WTC11 (cell line): ENCODE data around the gene ATP2B3. TPM values are rescaled to one million over a fixed set of nuclear protein-coding genes. Genes with fewer than 3 reads are reported as not detected.

Experiments used
- ATAC-seq: fragments of 200-7000 bp; cut with Tn5 transposase; 2 replicates; pipeline ENCODE4 v1.10.0; 2021; ENCODE audit warnings: mild to moderate bottlenecking, moderate library complexity
- CTCF ChIA-PET: fragments of 300-600 bp; sonication (Branson Sonifier 250); formaldehyde crosslinking; loops from one replicate; lab custom pipeline; 2021; ENCODE audit warnings: antibody characterized with exemption; lab: Charles Lee
- POLR2A ChIA-PET: fragments of 350-600 bp; sonication (Branson Sonifier 250); formaldehyde crosslinking; loops from one replicate; lab custom pipeline; 2021; ENCODE audit warnings: antibody characterized with exemption; lab: Charles Lee
- DNase-seq: peaks from one replicate; pipeline ENCODE4 v3.0.0; 2021; ENCODE audit warnings: low spot score
- H3K27ac Mint-ChIP-seq: 2 replicates; pipeline ENCODE4 v1.8.0; 2021; ENCODE audit warnings: mixed read lengths
- H3K27me3 Mint-ChIP-seq: 2 replicates; pipeline ENCODE4 v1.8.0; 2021; ENCODE audit warnings: low read depth, mild to moderate bottlenecking, moderate library complexity, mixed read lengths
- H3K36me3 Mint-ChIP-seq: 2 replicates; pipeline ENCODE4 v1.8.0; 2021; ENCODE audit warnings: mixed read lengths
- H3K4me1 Mint-ChIP-seq: 2 replicates; pipeline ENCODE4 v1.8.0; 2022; ENCODE audit warnings: mixed read lengths
- H3K4me3 Mint-ChIP-seq: 2 replicates; pipeline ENCODE4 v1.8.0; 2021; ENCODE audit warnings: mild to moderate bottlenecking, moderate library complexity, mixed read lengths
- H3K9me3 Mint-ChIP-seq: 2 replicates; pipeline ENCODE4 v1.8.0; 2021; ENCODE audit warnings: mixed read lengths
- ELF4 ChIP-seq: sonication (generic); formaldehyde crosslinking; IDR thresholded peaks from 2 replicates; pipeline ENCODE4 v1.8.1; 2022; ENCODE audit warnings: low read depth, mild to moderate bottlenecking, moderate library complexity, missing genetic modification reagents
- FOXJ3 ChIP-seq: sonication (generic); formaldehyde crosslinking; IDR thresholded peaks from 2 replicates; pipeline ENCODE4 v1.9.0; 2021; ENCODE audit warnings: missing genetic modification reagents, mild to moderate bottlenecking, borderline replicate concordance
- GTF2I ChIP-seq: fragments of 250-450 bp; sonication (Bioruptor Pico); conservative IDR thresholded peaks from 2 replicates; pipeline ENCODE4 v1.4.0; 2021; ENCODE audit warnings: mild to moderate bottlenecking
- IRF2 ChIP-seq: sonication (generic); formaldehyde crosslinking; IDR thresholded peaks from 2 replicates; pipeline ENCODE4 v1.8.0; 2022; ENCODE audit warnings: low read depth, missing genetic modification reagents, borderline replicate concordance
- NFYB ChIP-seq: sonication (generic); formaldehyde crosslinking; conservative IDR thresholded peaks from 2 replicates; pipeline ENCODE4 v1.8.0; 2022; ENCODE audit warnings: low read depth, missing genetic modification reagents
- PRRX2 ChIP-seq: fragments of 250-450 bp; sonication (Bioruptor Pico); IDR thresholded peaks from 2 replicates; pipeline ENCODE4 v1.8.0; 2021; ENCODE audit warnings: mild to moderate bottlenecking
- SMAD4 ChIP-seq: sonication (generic); formaldehyde crosslinking; IDR thresholded peaks from 2 replicates; pipeline ENCODE4 v1.8.0; 2022; ENCODE audit warnings: mild to moderate bottlenecking, missing genetic modification reagents
- TCF7 ChIP-seq: sonication (generic); formaldehyde crosslinking; IDR thresholded peaks from 2 replicates; pipeline ENCODE4 v1.8.0; 2022; ENCODE audit warnings: mild to moderate bottlenecking, low read depth, missing genetic modification reagents, moderate library complexity
- TEAD4 ChIP-seq: sonication (generic); formaldehyde crosslinking; IDR thresholded peaks from 2 replicates; pipeline ENCODE4 v1.8.0; 2022; ENCODE audit warnings: mild to moderate bottlenecking, missing genetic modification reagents
- ZNF423 ChIP-seq: fragments of 250-450 bp; sonication (Bioruptor Pico); IDR thresholded peaks from 2 replicates; pipeline ENCODE4 v2.1.2; 2022; ENCODE audit warnings: mild to moderate bottlenecking, moderate library complexity
- ZNF671 ChIP-seq: fragments of 250-450 bp; sonication (Bioruptor Pico); IDR thresholded peaks from 2 replicates; pipeline ENCODE4 v1.8.0; 2021; ENCODE audit warnings: mild to moderate bottlenecking
- total RNA-seq: library from RNA; stranded (reverse); gene quantifications from 3 replicates; pipeline ENCODE4 v1.2.3, GENCODE V29; 2021
- TF ChIP-seq, protein P1 (sequence below): sonication (generic); formaldehyde crosslinking; conservative IDR thresholded peaks from 2 replicates; pipeline ENCODE4 v1.8.1; 2023; ENCODE audit warnings: mild to moderate bottlenecking, low read depth, missing genetic modification reagents, moderate library complexity
- TF ChIP-seq, protein P2 (sequence below): sonication (generic); formaldehyde crosslinking; IDR thresholded peaks from 2 replicates; pipeline ENCODE4 v1.8.1; 2022; ENCODE audit warnings: mild to moderate bottlenecking, moderate library complexity, missing genetic modification reagents
- TF ChIP-seq, protein P3 (sequence below): sonication (generic); formaldehyde crosslinking; conservative IDR thresholded peaks from 2 replicates; pipeline ENCODE4 v1.8.1; 2022; ENCODE audit warnings: mild to moderate bottlenecking, missing genetic modification reagents
- TF ChIP-seq, protein P4 (sequence below): sonication (generic); formaldehyde crosslinking; IDR thresholded peaks from 2 replicates; pipeline ENCODE4 v1.8.1; 2023; ENCODE audit warnings: mild to moderate bottlenecking, missing genetic modification reagents, moderate library complexity
- TF ChIP-seq, protein P5 (sequence below): sonication (generic); formaldehyde crosslinking; IDR thresholded peaks from 2 replicates; pipeline ENCODE4 v1.8.1; 2022; ENCODE audit warnings: low read depth, mild to moderate bottlenecking, moderate library complexity, missing genetic modification reagents, borderline replicate concordance
- TF ChIP-seq, protein P6 (sequence below): fragments of 250-450 bp; sonication (Bioruptor Pico); conservative IDR thresholded peaks from 2 replicates; pipeline ENCODE4 v1.9.0; 2021; ENCODE audit warnings: mild to moderate bottlenecking
- TF ChIP-seq, protein P7 (sequence below): sonication (generic); formaldehyde crosslinking; IDR thresholded peaks from 2 replicates; pipeline ENCODE4 v1.8.0; 2022; ENCODE audit warnings: mild to moderate bottlenecking, missing genetic modification reagents
- TF ChIP-seq, protein P8 (sequence below): sonication (generic); formaldehyde crosslinking; IDR thresholded peaks from 2 replicates; pipeline ENCODE4 v1.8.0; 2022; ENCODE audit warnings: mild to moderate bottlenecking, missing genetic modification reagents
- TF ChIP-seq, protein P9 (sequence below): sonication (generic); formaldehyde crosslinking; IDR thresholded peaks from 2 replicates; pipeline ENCODE4 v1.8.1; 2022; ENCODE audit warnings: missing genetic modification reagents, borderline replicate concordance

ATP2B3 gene
- total RNA-seq, 1 experiment from 2014 or later, result 0.28 TPM

DNA sequence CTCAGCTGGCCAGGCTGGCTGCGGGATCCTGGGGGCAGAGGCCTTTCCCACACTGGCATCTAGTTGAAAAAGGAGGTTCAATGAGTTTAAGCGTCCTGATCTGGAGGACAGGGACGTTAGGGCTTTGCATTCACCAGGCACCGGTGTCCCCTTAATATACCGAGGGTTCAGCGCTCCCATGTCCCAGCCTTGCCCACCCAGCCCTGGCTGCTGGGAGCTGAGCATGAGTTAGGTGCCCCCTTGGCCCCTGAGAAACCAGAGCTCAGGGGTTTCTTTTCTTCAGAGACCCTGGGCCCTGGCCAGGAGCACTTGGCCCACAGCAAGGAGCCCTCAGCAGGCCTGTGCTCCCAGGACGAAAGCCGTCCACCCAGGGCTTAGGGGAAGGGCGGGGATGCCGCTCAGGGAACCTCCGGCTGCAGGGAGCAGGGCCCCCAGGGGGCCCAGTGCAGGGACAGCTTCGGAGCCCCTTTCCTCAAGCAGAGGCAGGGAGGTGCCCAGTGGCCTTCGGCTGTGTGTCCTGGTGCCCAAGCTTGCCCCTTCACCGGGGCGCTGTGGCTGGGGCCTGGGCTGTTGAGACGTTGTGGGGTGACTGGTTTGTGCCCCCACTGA, 108.7 kb downstream of the ATP2B3 start:
- no peak for DNase-seq
- POLR2A ChIA-PET, result no interaction called here
- H3K4me1 Mint-ChIP-seq, result no peaks in the 10 kb centered on the region
- no peak overlapping the region for H3K4me3 Mint-ChIP-seq
- CTCF ChIA-PET, result interaction anchor here (2.6 kb wide), 1 partner anchor 10 kb away, joined by 10 read pairs; no protein-coding TSS in a partner anchor
- no peaks in the 10 kb centered on the region; the same call in none of the 2 replicates for H3K27me3 Mint-ChIP-seq
- H3K27ac Mint-ChIP-seq, result no peak overlapping the region
- TF ChIP-seq, protein P1, sequence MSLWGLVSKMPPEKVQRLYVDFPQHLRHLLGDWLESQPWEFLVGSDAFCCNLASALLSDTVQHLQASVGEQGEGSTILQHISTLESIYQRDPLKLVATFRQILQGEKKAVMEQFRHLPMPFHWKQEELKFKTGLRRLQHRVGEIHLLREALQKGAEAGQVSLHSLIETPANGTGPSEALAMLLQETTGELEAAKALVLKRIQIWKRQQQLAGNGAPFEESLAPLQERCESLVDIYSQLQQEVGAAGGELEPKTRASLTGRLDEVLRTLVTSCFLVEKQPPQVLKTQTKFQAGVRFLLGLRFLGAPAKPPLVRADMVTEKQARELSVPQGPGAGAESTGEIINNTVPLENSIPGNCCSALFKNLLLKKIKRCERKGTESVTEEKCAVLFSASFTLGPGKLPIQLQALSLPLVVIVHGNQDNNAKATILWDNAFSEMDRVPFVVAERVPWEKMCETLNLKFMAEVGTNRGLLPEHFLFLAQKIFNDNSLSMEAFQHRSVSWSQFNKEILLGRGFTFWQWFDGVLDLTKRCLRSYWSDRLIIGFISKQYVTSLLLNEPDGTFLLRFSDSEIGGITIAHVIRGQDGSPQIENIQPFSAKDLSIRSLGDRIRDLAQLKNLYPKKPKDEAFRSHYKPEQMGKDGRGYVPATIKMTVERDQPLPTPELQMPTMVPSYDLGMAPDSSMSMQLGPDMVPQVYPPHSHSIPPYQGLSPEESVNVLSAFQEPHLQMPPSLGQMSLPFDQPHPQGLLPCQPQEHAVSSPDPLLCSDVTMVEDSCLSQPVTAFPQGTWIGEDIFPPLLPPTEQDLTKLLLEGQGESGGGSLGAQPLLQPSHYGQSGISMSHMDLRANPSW (CRISPR knock-in tag), result no peak
- TF ChIP-seq FOXJ3 (CRISPR knock-in tag), result no peak
- TF ChIP-seq, protein P2, sequence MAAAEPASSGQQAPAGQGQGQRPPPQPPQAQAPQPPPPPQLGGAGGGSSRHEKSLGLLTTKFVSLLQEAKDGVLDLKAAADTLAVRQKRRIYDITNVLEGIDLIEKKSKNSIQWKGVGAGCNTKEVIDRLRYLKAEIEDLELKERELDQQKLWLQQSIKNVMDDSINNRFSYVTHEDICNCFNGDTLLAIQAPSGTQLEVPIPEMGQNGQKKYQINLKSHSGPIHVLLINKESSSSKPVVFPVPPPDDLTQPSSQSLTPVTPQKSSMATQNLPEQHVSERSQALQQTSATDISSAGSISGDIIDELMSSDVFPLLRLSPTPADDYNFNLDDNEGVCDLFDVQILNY (CRISPR knock-in tag), result no peak
- TF ChIP-seq GTF2I, result no peak
- TF ChIP-seq SMAD4 (CRISPR knock-in tag), result no peak
- TF ChIP-seq NFYB, result no peak
- TF ChIP-seq IRF2 (CRISPR knock-in tag), result no peak
- TF ChIP-seq, protein P3, sequence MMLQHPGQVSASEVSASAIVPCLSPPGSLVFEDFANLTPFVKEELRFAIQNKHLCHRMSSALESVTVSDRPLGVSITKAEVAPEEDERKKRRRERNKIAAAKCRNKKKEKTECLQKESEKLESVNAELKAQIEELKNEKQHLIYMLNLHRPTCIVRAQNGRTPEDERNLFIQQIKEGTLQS (CRISPR knock-in tag), result no peak
- TF ChIP-seq, protein P4, sequence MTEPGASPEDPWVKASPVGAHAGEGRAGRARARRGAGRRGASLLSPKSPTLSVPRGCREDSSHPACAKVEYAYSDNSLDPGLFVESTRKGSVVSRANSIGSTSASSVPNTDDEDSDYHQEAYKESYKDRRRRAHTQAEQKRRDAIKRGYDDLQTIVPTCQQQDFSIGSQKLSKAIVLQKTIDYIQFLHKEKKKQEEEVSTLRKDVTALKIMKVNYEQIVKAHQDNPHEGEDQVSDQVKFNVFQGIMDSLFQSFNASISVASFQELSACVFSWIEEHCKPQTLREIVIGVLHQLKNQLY, result no peak
- no peak for TF ChIP-seq PRRX2 (CRISPR knock-in tag)
- no peak for TF ChIP-seq TEAD4 (CRISPR knock-in tag)
- TF ChIP-seq, protein P5, sequence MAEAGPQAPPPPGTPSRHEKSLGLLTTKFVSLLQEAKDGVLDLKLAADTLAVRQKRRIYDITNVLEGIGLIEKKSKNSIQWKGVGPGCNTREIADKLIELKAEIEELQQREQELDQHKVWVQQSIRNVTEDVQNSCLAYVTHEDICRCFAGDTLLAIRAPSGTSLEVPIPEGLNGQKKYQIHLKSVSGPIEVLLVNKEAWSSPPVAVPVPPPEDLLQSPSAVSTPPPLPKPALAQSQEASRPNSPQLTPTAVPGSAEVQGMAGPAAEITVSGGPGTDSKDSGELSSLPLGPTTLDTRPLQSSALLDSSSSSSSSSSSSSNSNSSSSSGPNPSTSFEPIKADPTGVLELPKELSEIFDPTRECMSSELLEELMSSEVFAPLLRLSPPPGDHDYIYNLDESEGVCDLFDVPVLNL, result no peak
- TF ChIP-seq ZNF671 (CRISPR knock-in tag), result no peak
- TF ChIP-seq ZNF423 (CRISPR knock-in tag), result no peak
- TF ChIP-seq, protein P6, sequence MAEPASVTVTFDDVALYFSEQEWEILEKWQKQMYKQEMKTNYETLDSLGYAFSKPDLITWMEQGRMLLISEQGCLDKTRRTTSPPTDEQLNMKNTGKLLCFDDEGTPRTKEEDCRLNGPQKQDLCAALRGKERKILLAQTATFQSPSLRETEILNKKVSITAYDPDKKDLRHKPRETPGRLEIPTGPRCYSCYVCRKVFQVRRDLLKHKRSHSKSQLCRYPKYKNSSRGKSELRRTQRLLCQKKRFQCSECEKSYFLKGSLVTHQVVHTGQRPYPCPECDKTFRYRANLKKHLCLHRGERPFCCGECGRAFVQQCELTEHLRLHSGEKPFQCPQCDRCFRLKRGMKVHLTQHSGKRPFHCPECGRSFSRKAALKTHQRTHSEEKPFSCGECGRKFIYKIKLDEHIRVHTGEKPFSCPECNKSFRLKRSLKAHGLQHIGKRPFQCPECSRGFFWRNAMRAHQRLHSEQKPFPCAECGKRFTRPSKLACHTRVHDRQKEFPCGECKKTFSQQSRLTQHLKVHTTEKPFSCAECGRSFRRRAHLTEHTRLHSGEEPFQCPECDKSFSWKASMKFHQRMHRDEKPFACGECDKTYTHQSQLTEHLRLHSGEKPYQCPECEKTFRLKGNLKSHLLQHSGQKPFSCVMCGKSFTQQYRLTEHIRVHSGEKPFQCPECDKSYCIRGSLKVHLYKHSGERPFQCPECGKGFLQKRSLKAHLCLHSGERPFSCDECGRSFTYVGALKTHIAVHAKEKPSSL (CRISPR knock-in tag), result no peak
- no peak for TF ChIP-seq ELF4 (CRISPR knock-in tag)
- TF ChIP-seq TCF7 (CRISPR knock-in tag), result no peak
- TF ChIP-seq, protein P7, sequence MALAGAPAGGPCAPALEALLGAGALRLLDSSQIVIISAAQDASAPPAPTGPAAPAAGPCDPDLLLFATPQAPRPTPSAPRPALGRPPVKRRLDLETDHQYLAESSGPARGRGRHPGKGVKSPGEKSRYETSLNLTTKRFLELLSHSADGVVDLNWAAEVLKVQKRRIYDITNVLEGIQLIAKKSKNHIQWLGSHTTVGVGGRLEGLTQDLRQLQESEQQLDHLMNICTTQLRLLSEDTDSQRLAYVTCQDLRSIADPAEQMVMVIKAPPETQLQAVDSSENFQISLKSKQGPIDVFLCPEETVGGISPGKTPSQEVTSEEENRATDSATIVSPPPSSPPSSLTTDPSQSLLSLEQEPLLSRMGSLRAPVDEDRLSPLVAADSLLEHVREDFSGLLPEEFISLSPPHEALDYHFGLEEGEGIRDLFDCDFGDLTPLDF (CRISPR knock-in tag), result no peak
- TF ChIP-seq, protein P8, sequence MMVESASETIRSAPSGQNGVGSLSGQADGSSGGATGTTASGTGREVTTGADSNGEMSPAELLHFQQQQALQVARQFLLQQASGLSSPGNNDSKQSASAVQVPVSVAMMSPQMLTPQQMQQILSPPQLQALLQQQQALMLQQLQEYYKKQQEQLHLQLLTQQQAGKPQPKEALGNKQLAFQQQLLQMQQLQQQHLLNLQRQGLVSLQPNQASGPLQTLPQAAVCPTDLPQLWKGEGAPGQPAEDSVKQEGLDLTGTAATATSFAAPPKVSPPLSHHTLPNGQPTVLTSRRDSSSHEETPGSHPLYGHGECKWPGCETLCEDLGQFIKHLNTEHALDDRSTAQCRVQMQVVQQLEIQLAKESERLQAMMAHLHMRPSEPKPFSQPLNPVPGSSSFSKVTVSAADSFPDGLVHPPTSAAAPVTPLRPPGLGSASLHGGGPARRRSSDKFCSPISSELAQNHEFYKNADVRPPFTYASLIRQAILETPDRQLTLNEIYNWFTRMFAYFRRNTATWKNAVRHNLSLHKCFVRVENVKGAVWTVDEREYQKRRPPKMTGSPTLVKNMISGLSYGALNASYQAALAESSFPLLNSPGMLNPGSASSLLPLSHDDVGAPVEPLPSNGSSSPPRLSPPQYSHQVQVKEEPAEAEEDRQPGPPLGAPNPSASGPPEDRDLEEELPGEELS (CRISPR knock-in tag), result no peak
- TF ChIP-seq, protein P9, sequence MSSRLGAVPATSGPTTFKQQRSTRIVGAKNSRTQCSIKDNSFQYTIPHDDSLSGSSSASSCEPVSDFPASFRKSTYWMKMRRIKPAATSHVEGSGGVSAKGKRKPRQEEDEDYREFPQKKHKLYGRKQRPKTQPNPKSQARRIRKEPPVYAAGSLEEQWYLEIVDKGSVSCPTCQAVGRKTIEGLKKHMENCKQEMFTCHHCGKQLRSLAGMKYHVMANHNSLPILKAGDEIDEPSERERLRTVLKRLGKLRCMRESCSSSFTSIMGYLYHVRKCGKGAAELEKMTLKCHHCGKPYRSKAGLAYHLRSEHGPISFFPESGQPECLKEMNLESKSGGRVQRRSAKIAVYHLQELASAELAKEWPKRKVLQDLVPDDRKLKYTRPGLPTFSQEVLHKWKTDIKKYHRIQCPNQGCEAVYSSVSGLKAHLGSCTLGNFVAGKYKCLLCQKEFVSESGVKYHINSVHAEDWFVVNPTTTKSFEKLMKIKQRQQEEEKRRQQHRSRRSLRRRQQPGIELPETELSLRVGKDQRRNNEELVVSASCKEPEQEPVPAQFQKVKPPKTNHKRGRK (CRISPR knock-in tag), result no peak
- no peaks in the 10 kb centered on the region for H3K36me3 Mint-ChIP-seq
- no peak for ATAC-seq
- peaks cover 2% of the 10 kb centered on the region; the same call in 1 of the 2 replicates for H3K9me3 Mint-ChIP-seq
